ENCODE results near the gene ABCA1. TPM values are rescaled to one million over a fixed set of nuclear protein-coding genes. Genes with fewer than 3 reads are reported as not detected.
A peak's percentile ranks its signal among the peaks of the same experiment; 100 is the strongest.

ABCA1 gene
- total and polyA plus RNA-seq, 2 of the 13 experiments (the other 11 are each of a cell fraction or from before 2014, with no cell fraction given) = 26.8 to 63.8 TPM

- TF ChIP-seq ERF (CRISPR knock-in tag; IDR thresholded peaks at IDR 0.05) = peak; percentile 82
- peak; percentile 99 for TF ChIP-seq ZBTB10 (CRISPR knock-in tag; IDR thresholded peaks at IDR 0.05; ENCODE audit: borderline replicate concordance)
- TF ChIP-seq IRF9 (CRISPR knock-in tag; IDR thresholded peaks at IDR 0.05; ENCODE audit: borderline replicate concordance) = peak; percentile 65
- TF ChIP-seq ZNF329 (CRISPR knock-in tag; IDR thresholded peaks at IDR 0.05; ENCODE audit: low read depth) = no peak
- peak; percentile 73 for TF ChIP-seq ATF2 (CRISPR knock-in tag; IDR thresholded peaks at IDR 0.05)
- peak; percentile 86 for TF ChIP-seq CEBPB (IDR thresholded peaks at IDR 0.05; ENCODE audit: borderline replicate concordance, low read depth, low read length)
- TF ChIP-seq STAT6 (CRISPR knock-in tag; IDR thresholded peaks at IDR 0.05; ENCODE audit: borderline replicate concordance) = no peak; the same call in 1 of the 2 replicates
- TF ChIP-seq ISL2 (CRISPR knock-in tag; IDR thresholded peaks at IDR 0.05) = peak; percentile 89
- 0 out of 2 replicates have a peak, but pooled peaks have one; percentile 44 for TF ChIP-seq SKIL (CRISPR knock-in tag; IDR thresholded peaks at IDR 0.05; ENCODE audit: borderline replicate concordance)
- TF ChIP-seq ZMAT5 (CRISPR knock-in tag; IDR thresholded peaks at IDR 0.05; ENCODE audit: borderline replicate concordance, low read depth) = no peak
- TF ChIP-seq CBX5 (CRISPR knock-in tag; IDR thresholded peaks at IDR 0.05; ENCODE audit: borderline replicate concordance) = peak; percentile 73; the same call in 1 of the 2 replicates
- no peak for TF ChIP-seq TRAFD1 (CRISPR knock-in tag; IDR thresholded peaks at IDR 0.05; ENCODE audit: borderline replicate concordance)
- TF ChIP-seq ZBTB43 (CRISPR knock-in tag; conservative IDR thresholded peaks at IDR 0.05) = peak; percentile 91
Measured at GRCh38 chr9:104899759-104900247, 28.2 kb downstream of the ABCA1 start (continued).
